Central memory CD4-positive, alpha-beta T cell (primary cell): ENCODE results near the gene PLXNB1.

Experiments used
- DNase-seq: peaks from one replicate; pipeline ENCODE4 v3.0.0; 2022

Gene PLXNB1

DNA sequence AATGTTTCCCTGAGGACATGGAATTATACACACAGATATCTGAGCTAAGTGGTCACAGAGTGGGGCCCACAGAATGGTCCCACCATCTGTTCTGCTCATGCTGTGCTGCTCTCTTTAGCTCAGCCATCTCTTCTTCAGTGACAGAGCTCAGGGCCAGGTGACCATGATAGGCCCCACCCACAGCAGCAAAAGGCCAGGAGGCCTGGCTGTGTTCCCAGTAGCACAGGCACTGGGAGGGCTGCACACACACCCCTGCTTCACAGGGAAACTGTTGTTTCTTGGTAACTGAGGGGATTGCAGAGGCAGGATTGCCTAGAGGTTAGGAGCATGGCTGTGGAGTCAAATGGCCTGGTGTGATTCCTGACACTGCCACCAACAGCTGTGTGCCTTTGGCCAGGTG, 62.7 kb downstream of the PLXNB1 start:
- no peak for DNase-seq

DNA sequence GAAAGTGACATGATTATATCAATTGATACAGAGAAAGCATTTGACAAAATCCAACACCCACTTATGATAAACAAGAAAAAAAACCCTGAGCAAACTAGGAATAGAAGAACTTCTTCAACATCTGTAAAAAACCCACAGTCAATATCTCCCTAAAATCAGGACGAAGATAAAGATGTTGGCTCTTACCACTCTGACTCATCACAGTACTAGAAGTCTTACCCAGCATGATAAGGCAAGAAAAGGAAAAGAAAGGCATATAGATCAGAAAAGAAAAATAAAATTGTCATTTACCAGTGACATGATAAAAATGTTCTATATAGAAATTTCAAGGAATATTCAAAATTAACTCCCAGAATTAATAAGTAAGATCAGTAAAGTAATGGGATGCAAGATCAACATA, 65.0 kb downstream of the PLXNB1 start:
- no peak for DNase-seq

DNA sequence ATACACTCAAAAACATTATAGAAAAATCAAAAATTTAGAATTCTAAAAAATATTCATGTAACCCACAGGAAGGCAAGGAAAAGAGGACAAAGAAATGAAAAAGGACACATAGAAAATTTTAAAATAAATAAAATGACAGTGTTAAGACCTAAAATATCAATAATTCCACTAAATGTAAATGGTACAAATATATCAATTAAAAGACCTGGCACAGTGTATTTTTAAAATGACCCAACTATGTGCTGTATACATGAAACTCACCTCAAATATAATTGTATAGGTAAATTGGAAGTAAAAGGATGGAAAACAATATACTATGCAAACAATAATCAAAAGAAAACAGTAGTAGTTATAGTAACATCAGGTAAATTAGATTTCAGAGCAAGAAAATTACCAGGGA, 68.0 kb downstream of the PLXNB1 start:
- DNase-seq: no peak

DNA sequence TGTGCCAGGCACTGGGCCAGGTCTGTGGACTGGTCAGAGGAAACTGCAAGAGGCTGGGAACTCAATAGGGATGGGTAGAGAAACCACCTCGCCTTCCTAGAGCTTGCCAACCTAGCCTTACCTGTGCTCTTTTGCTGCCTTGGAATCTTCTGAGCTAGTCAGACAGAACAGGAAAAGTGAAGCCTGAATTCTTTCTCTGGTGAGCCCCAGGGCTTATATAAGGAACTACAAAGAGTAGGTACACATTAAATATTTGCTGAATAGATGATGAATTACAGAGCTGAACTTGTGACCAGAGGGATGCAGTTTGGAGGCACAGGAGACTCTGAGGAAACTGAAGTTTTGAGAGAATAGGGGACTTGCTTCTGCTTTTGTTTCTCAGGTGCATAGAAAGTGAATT, 73.5 kb downstream of the PLXNB1 start:
- no peak for DNase-seq

DNA sequence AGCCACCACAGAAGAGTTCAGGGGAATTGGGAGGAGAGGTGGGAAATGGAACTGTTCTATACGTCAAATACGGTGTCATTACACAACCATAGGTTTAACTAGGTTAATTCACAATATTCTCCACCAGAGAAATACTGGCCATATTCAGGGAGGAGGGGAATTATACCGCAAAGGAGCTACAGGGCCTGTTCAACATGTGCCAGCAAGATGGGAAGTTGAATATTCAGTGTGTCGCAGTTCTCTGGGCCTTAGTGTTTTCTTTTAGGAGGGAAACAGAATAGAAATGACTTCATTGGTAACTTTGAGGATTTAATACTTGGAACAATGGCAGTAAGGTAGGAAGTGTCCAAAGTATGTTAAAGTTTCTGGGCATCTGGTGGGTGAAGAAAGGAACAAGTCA, 75.9 kb downstream of the PLXNB1 start:
- DNase-seq: no peak
